Trophoblast cell (in vitro differentiated cells and primary cell): ENCODE results near the gene STAM2.
"Not testable (repeated sequence)": the region's sequence is repeated elsewhere in the genome, so short reads cannot be mapped to it uniquely, and the experiment has no call there.

Experiments
- DNase-seq, 2 donors: peaks; one replicate each; pipeline ENCODE4 v3.0.0-alpha.2; 2016
- H2AFZ ChIP-seq: 2 replicates; pipeline ENCODE4 v1.6.1; 2013; ENCODE audit warnings: low read length, moderate library complexity, mild to moderate bottlenecking; ENCODE audit not compliant: insufficient read depth, poor library complexity
- H2AK5ac ChIP-seq: 2 replicates; pipeline ENCODE4 v1.6.1; 2013; ENCODE audit warnings: mild to moderate bottlenecking, low read length
- H2BK120ac ChIP-seq: 2 replicates; pipeline ENCODE4 v1.6.1; 2013; ENCODE audit warnings: low read length, mild to moderate bottlenecking, moderate library complexity; ENCODE audit not compliant: insufficient read depth, poor library complexity
- H2BK12ac ChIP-seq: 2 replicates; pipeline ENCODE4 v1.6.1; 2013; ENCODE audit warnings: mild to moderate bottlenecking, low read length, moderate library complexity
- H2BK5ac ChIP-seq: 2 replicates; pipeline ENCODE4 v1.6.1; 2013; ENCODE audit warnings: low read length, low read depth, moderate library complexity, mild to moderate bottlenecking; ENCODE audit not compliant: poor library complexity
- H3K14ac ChIP-seq: 2 replicates; pipeline ENCODE4 v1.6.1; 2013; ENCODE audit warnings: mild to moderate bottlenecking, low read length
- H3K18ac ChIP-seq: 2 replicates; pipeline ENCODE4 v1.6.1; 2013; ENCODE audit warnings: mild to moderate bottlenecking, low read length
- H3K23ac ChIP-seq: 2 replicates; pipeline ENCODE4 v1.6.1; 2013; ENCODE audit warnings: low read length
- H3K27ac ChIP-seq: 2 replicates; pipeline ENCODE4 v1.5.1; 2013; ENCODE audit warnings: low read depth, mild to moderate bottlenecking, inconsistent platforms, low read length, moderate library complexity
- H3K27me3 ChIP-seq: 2 replicates; pipeline ENCODE4 v1.6.1; 2013; ENCODE audit warnings: inconsistent platforms, mild to moderate bottlenecking, low read length, moderate library complexity; ENCODE audit not compliant: insufficient read depth
- H3K36me3 ChIP-seq, 2 experiments: 1 replicate in 1 of 2; 2 replicates in 1 of 2; pipeline ENCODE4 v1.6.1; 2013; ENCODE audit warnings: low read length in 2 of 2, mild to moderate bottlenecking in 2 of 2, moderate library complexity in 1 of 2; ENCODE audit not compliant: insufficient read depth in 2 of 2, control insufficient read depth in 1 of 2
- H3K4ac ChIP-seq: 2 replicates; pipeline ENCODE4 v1.6.1; 2013; ENCODE audit warnings: low read depth, mild to moderate bottlenecking, low read length, moderate library complexity
- H3K4me1 ChIP-seq, 2 experiments: 1 replicate in 1 of 2; 2 replicates in 1 of 2; pipeline ENCODE4 v1.6.1; 2013; ENCODE audit warnings: low read length in 2 of 2, mild to moderate bottlenecking in 2 of 2, moderate library complexity in 1 of 2; ENCODE audit not compliant: insufficient read depth in 2 of 2, control insufficient read depth in 1 of 2
- H3K4me2 ChIP-seq: 2 replicates; pipeline ENCODE4 v1.6.1; 2013; ENCODE audit warnings: inconsistent platforms, mild to moderate bottlenecking, low read length, moderate library complexity
- H3K4me3 ChIP-seq: 2 replicates; pipeline ENCODE4 v1.5.1; 2013; ENCODE audit warnings: mild to moderate bottlenecking, low read depth, low read length, inconsistent platforms
- H3K79me1 ChIP-seq: one replicate; pipeline ENCODE4 v1.6.1; 2013; ENCODE audit warnings: low read length
- H3K79me2 ChIP-seq: 2 replicates; pipeline ENCODE4 v1.6.1; 2013; ENCODE audit warnings: low read length, mild to moderate bottlenecking; ENCODE audit not compliant: control insufficient read depth, insufficient read depth, poor library complexity
- H3K9ac ChIP-seq: 2 replicates; pipeline ENCODE4 v1.6.1; 2013; ENCODE audit warnings: mild to moderate bottlenecking, low read length
- H3K9me3 ChIP-seq: 2 replicates; pipeline ENCODE4 v1.6.1; 2013; ENCODE audit warnings: low read depth, mild to moderate bottlenecking, control low read depth, inconsistent platforms, low read length; ENCODE audit not compliant: insufficient read depth
- H4K12ac ChIP-seq: 2 replicates; pipeline ENCODE4 v1.6.1; 2013; ENCODE audit warnings: low read depth, mild to moderate bottlenecking, low read length, moderate library complexity
- H4K8ac ChIP-seq: 2 replicates; pipeline ENCODE4 v1.6.1; 2013; ENCODE audit warnings: low read depth, mild to moderate bottlenecking, low read length, moderate library complexity
- H4K91ac ChIP-seq: one replicate; pipeline ENCODE4 v1.6.1; 2013; ENCODE audit warnings: low read depth, mild to moderate bottlenecking, low read length, moderate library complexity
- WGBS: extraction: QIAGEN DNeasy Blood & Tissue Kit; methylation state at CpG from one replicate; pipeline ENCODE4 v1.1.7; 2013; ENCODE audit warnings: missing lambda C conversion rate; ENCODE audit not compliant: insufficient read length, insufficient coverage; ENCODE audit errors: extremely low coverage; 5-methylcytosine and 5-hydroxymethylcytosine counted together

Gene STAM2

GRCh38 chr2:152171718-152172117 is 3.8 kb downstream of the STAM2 start:
- H3K9ac ChIP-seq = no peak overlapping the region
- no peak overlapping the region for H3K27ac ChIP-seq
- no peak overlapping the region for H2BK5ac ChIP-seq
- no peak overlapping the region for H3K18ac ChIP-seq
- peaks cover 11% of the 10 kb centered on the region for H3K79me1 ChIP-seq
- no peak overlapping the region for H2AK5ac ChIP-seq
- H3K79me2 ChIP-seq = peaks cover 7% of the 10 kb centered on the region
- H3K4me3 ChIP-seq = no peak overlapping the region
- no peak for DNase-seq
- no peak overlapping the region for H3K14ac ChIP-seq
- H3K4me1 ChIP-seq = peaks cover 0 to 3% of the 10 kb centered on the region in 2 experiments
- no peak overlapping the region for H3K4me2 ChIP-seq
- H3K9me3 ChIP-seq = no peaks in the 10 kb centered on the region
- H4K91ac ChIP-seq = no peak overlapping the region
- no peak overlapping the region for H3K4ac ChIP-seq
- no peaks in the 10 kb centered on the region for H3K27me3 ChIP-seq
- peaks cover 0 to 4% of the 10 kb centered on the region in 2 experiments for H3K36me3 ChIP-seq
- H4K12ac ChIP-seq = no peak overlapping the region
- no peak overlapping the region for H2BK120ac ChIP-seq
- WGBS = no CpG with 5 or more reads among the region's 4 CpGs
- H2AFZ ChIP-seq = no peak overlapping the region
- no peak overlapping the region for H2BK12ac ChIP-seq
- H4K8ac ChIP-seq = no peak overlapping the region
- H3K23ac ChIP-seq = no peak overlapping the region

DNA sequence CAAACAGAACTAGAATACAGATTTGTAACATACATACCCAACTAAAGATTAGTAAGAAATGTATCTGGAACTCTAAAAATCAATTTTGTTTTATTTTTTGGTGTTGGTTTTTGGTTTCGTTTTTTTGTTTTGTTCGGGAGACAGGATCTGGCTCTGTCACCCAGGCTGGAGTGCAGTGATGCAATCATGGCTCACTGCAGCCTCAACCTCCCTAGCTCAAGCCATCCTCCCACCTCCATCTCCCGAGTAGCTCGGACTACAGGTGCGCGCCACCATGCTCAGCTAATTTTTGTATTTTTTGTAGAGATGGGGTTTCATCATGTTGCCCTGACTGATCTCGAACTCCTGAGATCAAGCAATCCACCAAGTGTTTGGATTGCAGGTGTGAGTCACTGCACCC is 6.4 kb downstream of the STAM2 start:
- not testable (repeated sequence) for H3K79me2 ChIP-seq, H2BK120ac ChIP-seq, H3K9me3 ChIP-seq, DNase-seq, H3K4me3 ChIP-seq, H4K91ac ChIP-seq, H2BK12ac ChIP-seq, H3K79me1 ChIP-seq, H3K14ac ChIP-seq, H2AFZ ChIP-seq, H3K23ac ChIP-seq, H3K27ac ChIP-seq, H3K18ac ChIP-seq, H3K9ac ChIP-seq, H4K12ac ChIP-seq, H3K4me2 ChIP-seq, H3K4ac ChIP-seq, H3K4me1 ChIP-seq, H2BK5ac ChIP-seq, H3K27me3 ChIP-seq, H2AK5ac ChIP-seq, H3K36me3 ChIP-seq, H4K8ac ChIP-seq
- 100% methylated on average over 2 of the region's 7 CpGs for WGBS

DNA sequence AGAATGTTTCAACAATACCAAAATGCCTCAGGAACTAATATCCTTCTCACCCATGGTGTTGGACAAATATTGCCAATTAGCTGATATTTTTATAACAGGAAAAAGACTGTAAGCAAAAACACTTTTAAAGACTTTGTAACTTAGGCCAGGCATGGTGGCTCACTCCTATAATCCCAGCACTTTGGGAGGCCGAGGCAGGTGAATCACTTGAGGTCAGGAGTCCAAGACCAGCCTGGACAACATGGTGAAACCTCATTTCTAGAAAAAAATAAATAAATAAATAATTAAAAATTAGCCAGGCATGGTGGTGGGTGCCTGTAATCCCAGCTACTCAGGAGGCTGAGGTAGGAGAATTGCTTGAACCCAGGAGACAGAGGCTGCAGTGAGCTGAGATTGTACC is 8.1 kb downstream of the STAM2 start:
- H3K4me3 ChIP-seq, H3K23ac ChIP-seq, DNase-seq, H3K79me1 ChIP-seq, H3K27ac ChIP-seq, H3K4ac ChIP-seq, H3K4me1 ChIP-seq, H2AFZ ChIP-seq, H2BK12ac ChIP-seq, H3K36me3 ChIP-seq, H4K12ac ChIP-seq, H3K9me3 ChIP-seq, H3K18ac ChIP-seq, H3K27me3 ChIP-seq, H2BK120ac ChIP-seq, H3K9ac ChIP-seq, H4K8ac ChIP-seq, H4K91ac ChIP-seq, H3K4me2 ChIP-seq, H3K14ac ChIP-seq, H2BK5ac ChIP-seq, H3K79me2 ChIP-seq, H2AK5ac ChIP-seq: not testable (repeated sequence)
- no CpG with 5 or more reads among the region's 1 CpG for WGBS

GRCh38 chr2:152167065-152167464 is 8.5 kb downstream of the STAM2 start:
- H3K4ac ChIP-seq = no peak overlapping the region
- no peak overlapping the region for H3K23ac ChIP-seq
- H3K27ac ChIP-seq = no peak overlapping the region
- H3K9me3 ChIP-seq = no peaks in the 10 kb centered on the region
- H3K4me1 ChIP-seq = no peaks in the 10 kb centered on the region
- no peak overlapping the region for H2AK5ac ChIP-seq
- DNase-seq = no peak
- H3K4me3 ChIP-seq = no peak overlapping the region
- no peak overlapping the region for H4K91ac ChIP-seq
- H2AFZ ChIP-seq = no peak overlapping the region
- H3K4me2 ChIP-seq = no peak overlapping the region
- H2BK120ac ChIP-seq = no peak overlapping the region
- H3K14ac ChIP-seq = no peak overlapping the region
- H2BK12ac ChIP-seq = no peak overlapping the region
- H3K36me3 ChIP-seq = peaks cover 0 to 6% of the 10 kb centered on the region in 2 experiments
- no peak overlapping the region for H4K8ac ChIP-seq
- no peaks in the 10 kb centered on the region for H3K79me1 ChIP-seq
- H4K12ac ChIP-seq = no peak overlapping the region
- peaks cover 4% of the 10 kb centered on the region for H3K79me2 ChIP-seq
- no peak overlapping the region for H2BK5ac ChIP-seq
- WGBS = no CpG with 5 or more reads among the region's 2 CpGs
- no peak overlapping the region for H3K18ac ChIP-seq
- H3K27me3 ChIP-seq = no peaks in the 10 kb centered on the region
- no peak overlapping the region for H3K9ac ChIP-seq
